ENCODE results near the gene NEDD8.

DNA sequence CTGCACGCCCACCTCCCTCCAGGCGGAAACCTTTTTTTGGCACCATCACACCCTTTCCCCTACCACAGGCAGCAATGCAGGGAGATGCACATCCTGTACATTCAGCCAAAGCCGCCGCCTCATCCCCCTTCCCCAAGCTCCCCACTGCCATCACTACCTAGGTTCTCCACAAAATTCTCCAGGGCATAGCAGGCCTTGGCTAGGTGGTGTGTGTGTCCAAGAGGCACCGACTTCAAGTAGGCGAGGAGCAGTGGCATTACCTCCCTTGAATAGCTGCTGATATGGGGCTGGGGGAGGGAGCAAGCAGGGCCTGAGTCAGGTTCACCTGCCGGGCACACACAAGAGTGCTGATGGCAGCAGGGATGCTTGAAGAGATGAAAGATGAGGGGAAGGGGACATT lies 47.1 kb downstream of the NEDD8 start:
- TF ChIP-seq CTCF (conservative IDR thresholded peaks at IDR 0.05): no peak
- no peak for TF ChIP-seq ZFX (IDR thresholded peaks at IDR 0.05)

All from C4-2B (cell line).